H1 (cell line): Measurements from ENCODE around the gene SAMD14. TPM values are rescaled to one million over a fixed set of nuclear protein-coding genes. Genes with fewer than 3 reads are reported as not detected.

Experiments used
- CBX8 ChIP-seq: fragments of 300-800, 300-1000 bp; sonication (generic); IDR thresholded peaks from 2 replicates; pipeline ENCODE4 v1.7.1; 2016; ENCODE audit warnings: low read depth, low read length, borderline replicate concordance
- CHD7 ChIP-seq: fragments of 300-600 bp; sonication (generic); IDR thresholded peaks from 2 replicates; pipeline ENCODE4 v1.7.1; 2012; ENCODE audit warnings: low read length, moderate library complexity, mild to moderate bottlenecking, inconsistent platforms; ENCODE audit not compliant: insufficient replicate concordance
- EGR1 ChIP-seq: IDR thresholded peaks from 2 replicates; pipeline ENCODE4 v1.6.1; 2011; ENCODE audit warnings: low read depth, low read length, borderline replicate concordance
- EZH2 ChIP-seq: fragments of 200-600 bp; sonication (generic); IDR thresholded peaks from 2 replicates; pipeline ENCODE4 v1.7.1; 2012; ENCODE audit warnings: low read depth, mild to moderate bottlenecking, moderate library complexity, low read length, inconsistent platforms; ENCODE audit not compliant: severe bottlenecking
- KDM1A ChIP-seq: fragments of 200-600, 300-600 bp; sonication (generic); IDR thresholded peaks from 2 replicates; pipeline ENCODE4 v1.7.1; 2016; ENCODE audit warnings: mild to moderate bottlenecking, low read length, borderline replicate concordance
- KDM5A ChIP-seq: fragments of 200-600 bp; IDR thresholded peaks from 2 replicates; pipeline ENCODE4 v1.7.1; 2012; ENCODE audit warnings: mild to moderate bottlenecking, low read length, inconsistent platforms, mixed read lengths
- RXRA ChIP-seq: IDR thresholded peaks from 2 replicates; pipeline ENCODE4 v1.6.1; 2011; ENCODE audit warnings: low read depth, mild to moderate bottlenecking, low read length, moderate library complexity; ENCODE audit not compliant: insufficient read depth
- polyA plus RNA-seq, 7 experiments: library from polyadenylated mRNA; depleted of rRNA in 3 of 7; stranded (reverse) in 5 of 7; unstranded in 2 of 7; fragments of >200 nt in 5 of 7; fragments of 200-250 nt in 2 of 7; gene quantifications; 1 replicate in 5 of 7; 2 replicates in 1 of 7; 4 replicates in 1 of 7; pipeline versions ENCODE4 v1.2.1 to v1.2.3, GENCODE V29; 2011 to 2013; ENCODE audit warnings: missing spikeins in 2 of 7, mixed read lengths in 2 of 7
- total RNA-seq: library from RNA; stranded (reverse); fragmentation: NEBNext Ultra II Directional; extraction: Animal tissue kit (Norgen Biotek cat#: 25700); gene quantifications from 2 replicates; pipeline ENCODE4 v1.2.1, GENCODE V29; 2021

Gene SAMD14
- total and polyA plus RNA-seq, 2 of the 8 experiments (the other 6 are each of a cell fraction or from before 2014, with no cell fraction given), result 5.7 to 5.8 TPM

GRCh38 chr17:50172936-50173334 lies 43.0 kb upstream of the SAMD14 start (continued):
- no peak for TF ChIP-seq EZH2
- TF ChIP-seq KDM5A, result no peak
- TF ChIP-seq CHD7, result no peak
- no peak for TF ChIP-seq KDM1A
- TF ChIP-seq EGR1, result no peak
- TF ChIP-seq CBX8, result no peak
- no peak for TF ChIP-seq RXRA
